ENCODE measurements around the gene ARRB2.

- no peak for TF ChIP-seq CTCF (conservative IDR thresholded peaks at IDR 0.05; ENCODE audit: low read depth, low read length)
- no peak for TF ChIP-seq EZH2 (IDR thresholded peaks at IDR 0.05; ENCODE audit: borderline replicate concordance, low read depth, low read length, poor library complexity, severe bottlenecking)
Measured at GRCh38 chr17:4738136-4739121, 28.0 kb downstream of the ARRB2 start.

Measured in A673 (cell line).